Measurements from ENCODE around the gene COPS7B. TPM values are rescaled to one million over a fixed set of nuclear protein-coding genes. Genes with fewer than 3 reads are reported as not detected.

Gene COPS7B
- total RNA-seq, 1 donor from 2014 or later, result 62.1 TPM

Other genes starting within 250 kb of the COPS7B start
- gene TEX44, start 193.6 kb upstream of the COPS7B start, total RNA-seq, result not detected in 2 replicates
- gene PTMA, start 77.9 kb upstream of the COPS7B start, total RNA-seq, result 2,151 and 2,259 TPM in 2 replicates
- 35.5 and 35.6 TPM in 2 replicates for gene PDE6D, start 5.2 kb upstream of the COPS7B start, total RNA-seq
- gene NPPC, start 140.0 kb downstream of the COPS7B start, total RNA-seq, result 0.23 and 0.41 TPM in 2 replicates
- gene DIS3L2, start 175.3 kb downstream of the COPS7B start, total RNA-seq, result 30.2 and 33.5 TPM in 2 replicates